Kidney tubule cell (primary cell): Measurements from ENCODE around the gene CAMK2A.

Source experiments
- DNase-seq: peaks from one replicate; pipeline ENCODE4 v3.0.0-alpha.2; 2018; ENCODE audit warnings: low spot score

The CAMK2A gene

DNA sequence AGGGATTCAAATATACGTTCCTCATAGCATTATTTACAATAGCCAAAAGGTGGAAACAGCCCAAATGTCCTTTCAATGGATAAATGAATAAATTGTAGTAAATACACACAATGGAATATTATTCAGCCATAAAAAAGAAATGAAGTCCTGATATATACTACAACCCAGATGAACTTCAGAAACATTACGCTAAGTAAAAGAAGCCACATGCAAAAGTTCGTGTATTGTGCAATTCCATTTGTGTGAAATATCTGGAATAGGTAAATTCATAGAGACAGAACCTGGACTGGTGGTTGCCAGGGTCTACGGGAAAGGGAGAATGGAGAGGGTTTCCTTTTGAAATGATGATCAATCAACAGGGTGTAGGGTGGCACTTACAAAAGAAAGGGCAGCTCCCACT, 25.7 kb upstream of the CAMK2A start:
- no peak for DNase-seq

DNA sequence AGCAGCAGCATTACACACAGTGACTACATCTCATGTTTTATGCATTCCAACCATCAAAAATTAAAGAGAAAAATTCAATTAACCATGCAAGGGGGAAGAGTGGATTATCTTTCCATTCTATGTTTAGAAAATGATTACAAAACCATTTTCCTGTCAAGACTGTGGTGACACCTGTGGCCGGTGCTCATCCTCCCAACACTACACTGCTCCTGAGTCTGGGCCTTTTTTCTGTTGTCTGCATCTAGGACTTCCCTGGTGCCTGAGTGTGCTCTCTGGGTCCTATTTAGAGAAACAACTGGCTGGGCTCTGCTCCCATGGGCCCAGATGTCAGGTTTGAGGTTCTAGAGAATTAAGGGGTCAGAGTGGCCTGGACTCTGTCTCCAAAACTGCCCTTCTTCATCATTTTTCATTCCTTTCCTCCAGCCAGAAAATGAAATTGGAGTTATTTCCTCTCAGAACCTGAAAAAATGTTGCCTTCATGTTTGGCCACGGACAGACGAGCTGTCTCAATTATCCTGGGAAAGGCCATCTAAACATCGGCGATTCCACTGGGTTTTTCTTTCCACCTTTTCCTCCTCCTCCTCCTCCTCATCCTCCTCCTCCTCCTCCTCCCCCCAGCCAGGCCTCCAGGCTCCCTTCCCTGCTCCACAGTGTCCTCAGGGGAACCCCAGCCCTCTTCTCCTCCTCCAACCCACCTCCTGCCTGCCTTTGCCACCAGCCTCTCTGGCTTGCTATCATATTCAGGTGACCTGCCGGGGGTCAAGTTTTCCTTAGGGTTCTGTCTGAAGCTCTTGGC, 24.5 kb upstream of the CAMK2A start:
- DNase-seq = peak; percentile 33

DNA sequence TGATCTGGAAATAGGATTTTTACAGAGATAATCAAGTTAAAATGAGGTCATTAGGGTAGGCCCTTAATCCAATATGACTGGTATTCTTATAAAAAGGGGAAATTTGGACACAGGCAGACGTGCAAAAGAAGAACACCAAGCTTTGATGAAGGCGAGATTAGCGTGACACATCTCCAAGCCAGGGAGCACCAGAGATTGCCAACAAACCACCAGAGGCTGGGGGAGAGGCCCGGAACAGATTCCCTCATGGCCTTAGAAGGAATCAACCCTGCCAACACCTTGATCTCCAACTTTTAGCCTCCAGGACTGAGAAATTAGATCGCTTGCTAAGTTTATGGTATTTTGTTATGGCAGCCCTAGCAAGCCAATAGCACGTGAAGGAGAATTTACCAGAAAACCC, 23.9 kb upstream of the CAMK2A start:
- DNase-seq = no peak

DNA sequence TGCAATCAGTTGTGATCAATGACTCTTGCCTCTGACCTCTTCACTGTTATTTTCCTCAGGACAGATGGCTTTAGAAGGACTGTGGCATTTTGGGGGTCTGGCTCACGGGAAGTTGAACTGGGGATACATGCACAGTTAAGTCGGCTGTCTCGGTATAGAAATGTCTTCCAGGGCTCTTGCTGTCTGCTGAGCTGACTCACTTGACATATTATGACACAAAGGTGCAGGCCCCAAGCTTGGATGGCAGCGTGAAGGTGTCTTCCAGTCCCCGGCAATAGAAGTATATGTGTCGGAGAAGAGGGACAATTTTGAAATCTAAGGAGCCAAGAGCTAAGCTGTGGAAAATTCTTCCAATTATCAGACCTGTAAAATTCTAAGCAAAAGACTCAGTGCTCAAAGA, 22.9 kb upstream of the CAMK2A start:
- no peak for DNase-seq

DNA sequence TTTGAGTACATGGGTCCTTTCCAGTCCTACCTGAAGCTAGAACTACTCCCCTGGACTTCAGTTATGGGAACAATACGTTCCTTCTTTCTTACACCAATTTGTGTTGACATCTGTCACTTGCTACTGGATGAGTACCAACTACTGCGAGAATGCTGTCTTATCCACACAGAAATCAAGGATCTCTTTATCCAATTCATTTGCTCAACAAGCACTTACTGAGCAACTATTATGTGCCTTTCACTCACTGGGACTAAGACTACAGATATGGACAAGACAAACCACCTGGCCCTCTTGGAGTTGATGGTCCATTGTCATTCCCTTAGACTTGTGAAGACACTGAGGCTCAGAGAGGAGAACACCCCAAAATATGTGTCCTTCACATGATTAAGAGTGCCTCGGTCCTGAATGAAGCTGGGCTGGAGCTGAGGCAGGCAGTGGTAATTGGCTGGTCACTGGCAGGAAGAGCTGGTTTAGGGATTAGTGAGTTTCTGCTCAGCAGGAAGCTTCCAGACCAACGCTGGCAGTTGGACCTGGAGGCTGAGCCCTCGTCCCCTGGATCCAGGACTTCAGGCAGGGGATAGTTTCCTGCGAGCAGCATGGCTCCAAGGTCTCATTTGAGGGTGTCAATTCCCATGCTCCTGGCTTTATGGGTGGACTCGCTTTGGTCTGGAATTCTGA, 21.6 kb upstream of the CAMK2A start:
- no peak for DNase-seq

DNA sequence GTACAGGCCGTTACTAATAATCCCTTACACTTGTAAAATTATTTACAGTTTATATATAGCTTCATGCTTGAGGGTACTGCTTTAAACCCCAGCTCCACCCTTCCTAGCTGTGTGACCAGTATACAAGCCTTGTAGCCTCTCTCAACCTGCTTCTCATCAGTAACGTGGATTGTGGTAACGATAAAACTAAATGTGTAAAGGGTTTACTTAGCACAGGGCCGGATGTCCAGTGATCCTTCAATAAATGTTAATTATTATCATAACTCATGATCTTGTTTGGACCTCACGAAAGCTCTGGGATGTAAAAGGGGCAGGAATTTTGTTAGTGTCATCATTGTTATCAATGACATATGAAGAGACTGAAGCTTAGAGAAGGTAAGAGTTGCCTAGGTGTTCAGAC, 20.7 kb upstream of the CAMK2A start:
- DNase-seq = peak; percentile 33

DNA sequence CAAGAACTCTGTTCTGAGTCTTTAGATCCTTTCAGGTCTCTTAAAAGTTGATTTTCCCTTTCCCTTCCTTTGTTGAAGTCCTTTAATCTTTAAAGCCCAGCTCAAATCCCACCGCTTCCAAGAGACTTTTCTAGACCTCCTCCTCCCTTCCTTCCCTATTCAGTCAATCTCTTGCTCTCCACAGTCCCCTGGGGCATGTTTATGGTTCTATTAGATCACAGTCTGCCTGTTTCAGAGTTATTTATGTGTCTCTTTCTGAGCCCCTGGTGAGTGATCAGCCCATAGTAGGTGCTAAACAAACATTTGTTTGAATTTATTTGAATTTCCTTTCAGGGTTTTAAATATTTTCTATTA, 20.3 kb upstream of the CAMK2A start:
- DNase-seq = no peak

DNA sequence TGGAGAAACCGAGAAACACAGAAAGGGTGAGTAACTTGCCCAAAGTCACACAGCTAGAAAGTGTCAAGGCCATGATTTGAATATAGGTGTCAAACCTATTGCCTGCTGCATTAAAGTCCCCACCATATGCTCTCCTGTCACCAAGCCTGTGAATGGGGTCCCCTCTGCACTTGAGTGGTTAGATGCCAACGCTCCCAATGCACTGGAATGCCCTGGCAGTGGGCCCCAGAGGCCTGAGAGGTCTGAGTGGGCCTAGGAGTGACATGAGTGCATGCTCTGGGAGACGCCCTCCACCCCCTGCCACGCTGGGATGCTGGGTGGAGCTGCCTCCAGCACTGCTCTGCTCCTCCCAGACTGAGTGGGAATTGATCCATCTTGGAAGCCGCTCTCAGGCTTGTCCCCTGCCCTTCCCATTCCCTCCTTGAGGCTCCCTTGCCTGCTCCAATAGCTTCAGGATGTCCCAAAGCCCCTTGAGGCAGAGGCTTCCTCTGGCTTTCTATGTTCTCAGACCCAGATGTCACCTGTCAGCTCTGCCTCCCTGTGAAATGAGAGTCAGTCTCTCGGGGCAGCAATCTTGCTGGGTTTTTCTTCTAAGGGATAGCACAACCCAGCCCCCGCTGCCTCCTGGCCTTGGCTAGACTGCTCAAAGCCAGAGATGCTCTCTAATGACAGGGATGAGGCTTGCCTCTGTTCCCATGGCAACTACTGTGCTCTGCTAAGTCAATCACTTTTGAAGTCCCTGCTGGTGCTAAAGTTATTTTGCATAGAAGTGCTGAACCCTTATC, 19.7 kb upstream of the CAMK2A start:
- DNase-seq = no peak

DNA sequence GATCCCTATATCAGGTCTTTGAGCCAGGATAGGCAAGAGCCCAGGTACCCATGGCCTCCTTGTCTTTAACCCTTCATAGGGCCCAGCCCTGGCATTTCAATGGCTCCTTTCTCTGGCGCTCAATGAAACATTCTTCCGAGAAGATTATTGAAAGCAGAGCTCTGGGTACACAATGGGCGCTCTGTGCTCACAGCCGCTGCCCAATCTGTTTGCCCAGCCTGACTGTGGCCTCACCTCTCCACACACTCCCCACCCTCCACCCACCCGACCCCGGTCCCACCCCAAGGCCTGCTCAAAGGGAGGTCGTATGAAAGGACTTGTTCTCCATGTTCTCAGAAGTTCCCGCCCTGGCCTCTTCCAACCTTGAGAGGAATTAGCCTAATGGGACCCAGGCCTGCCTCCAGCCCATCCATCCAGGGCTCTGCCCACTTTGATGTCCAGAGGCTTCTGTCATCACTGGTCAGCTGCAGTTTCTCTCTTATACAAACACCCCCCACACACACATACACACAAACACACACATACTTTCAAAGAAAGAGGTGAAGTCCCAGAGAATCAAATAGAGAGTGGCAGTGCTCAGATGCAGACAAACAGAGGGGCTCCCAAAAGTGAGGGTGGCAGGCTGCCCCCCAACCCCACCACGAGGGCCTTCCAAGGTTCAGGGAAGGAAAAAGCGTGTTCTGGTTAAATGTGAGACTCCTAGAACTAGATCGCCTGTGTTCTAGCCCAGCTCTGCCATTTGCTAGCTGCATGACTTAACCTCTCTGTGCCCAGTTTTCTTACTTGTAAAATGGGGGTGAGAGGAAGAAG, 18.2 kb upstream of the CAMK2A start:
- no peak for DNase-seq

DNA sequence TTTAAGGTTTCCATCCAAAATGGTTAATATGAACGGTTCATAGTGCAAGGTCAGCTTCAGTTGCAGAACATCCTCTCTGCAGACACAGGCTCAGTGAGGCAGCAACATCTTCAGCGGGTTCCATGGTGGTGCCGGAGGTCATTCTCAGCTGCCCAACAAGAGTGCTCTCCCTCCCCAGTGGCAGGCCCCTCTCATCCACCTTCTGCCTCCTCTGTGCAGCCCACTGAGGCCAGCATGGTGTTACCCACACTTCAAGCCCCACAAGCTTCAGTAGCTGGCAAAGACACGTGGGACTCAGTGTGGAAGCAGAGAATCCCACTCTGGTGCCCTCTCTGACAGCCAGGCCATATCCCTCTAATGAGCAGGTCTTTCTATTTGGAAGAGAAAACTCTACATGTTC, 17.2 kb upstream of the CAMK2A start:
- no peak for DNase-seq

DNA sequence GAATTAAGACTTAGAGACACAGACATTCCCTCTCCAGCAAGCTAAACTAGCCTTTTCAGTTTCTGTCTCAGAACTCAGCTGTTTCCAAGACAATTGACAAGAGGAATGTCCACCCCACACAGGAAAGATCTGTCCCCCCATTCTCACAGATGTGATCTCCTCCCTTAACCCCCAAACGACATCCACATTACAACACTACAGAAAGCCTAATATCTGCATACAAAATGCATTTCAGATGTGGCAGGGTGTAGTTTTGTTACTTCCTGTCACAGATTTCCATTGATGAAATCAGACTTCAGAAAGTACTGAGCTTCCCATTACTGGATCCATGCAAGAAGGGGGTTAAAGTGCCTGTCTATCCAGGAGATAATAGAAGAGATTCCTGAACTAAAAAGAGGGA, 16.0 kb upstream of the CAMK2A start:
- DNase-seq = no peak

DNA sequence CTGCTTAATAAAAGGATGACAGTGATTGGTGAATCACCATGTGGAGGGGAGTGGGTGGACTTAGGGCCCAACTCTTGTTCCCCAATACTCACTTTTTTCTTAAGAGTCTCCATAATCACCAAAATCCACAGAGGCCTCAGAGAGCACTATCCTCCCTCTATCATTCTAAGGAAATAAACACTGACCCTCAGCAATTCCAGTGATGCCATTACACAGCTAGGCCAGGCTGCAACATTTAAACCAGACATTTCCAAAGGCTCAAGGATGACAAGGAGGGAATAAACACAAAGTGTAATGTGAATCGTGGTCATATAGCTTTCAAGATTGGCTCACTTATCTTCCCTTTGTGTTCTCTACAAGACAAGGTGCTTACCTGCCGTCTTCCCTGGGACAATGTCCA, 15.5 kb upstream of the CAMK2A start:
- DNase-seq = no peak

DNA sequence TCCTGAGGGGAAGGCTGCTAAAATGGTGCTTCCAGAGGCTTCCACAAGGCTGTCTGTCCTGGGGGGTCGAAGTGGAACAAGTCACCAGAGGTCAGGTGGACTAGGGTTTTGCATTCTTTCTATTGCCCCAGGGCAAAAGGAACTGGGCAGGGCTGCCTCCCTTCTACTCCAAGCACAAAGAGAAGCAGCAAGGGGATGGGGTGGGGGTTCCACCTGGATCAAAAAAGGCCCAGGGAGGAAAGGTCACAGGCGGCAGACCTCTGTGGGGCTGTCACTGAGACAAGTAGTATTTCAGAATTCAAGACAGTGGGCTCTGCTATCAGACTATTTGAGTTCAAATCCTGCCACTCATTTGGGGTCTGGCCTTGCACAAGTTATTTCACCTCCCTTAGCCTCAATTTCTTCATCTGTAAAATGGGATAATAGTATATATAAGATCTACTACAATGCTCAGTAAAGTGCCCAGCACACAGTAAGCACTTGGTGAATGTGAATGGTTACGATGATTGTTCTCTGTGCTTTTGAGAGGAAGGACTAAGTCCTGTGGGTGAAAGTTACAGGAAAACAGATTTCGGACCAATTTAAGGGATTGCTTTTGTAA, 15.0 kb upstream of the CAMK2A start:
- no peak for DNase-seq

DNA sequence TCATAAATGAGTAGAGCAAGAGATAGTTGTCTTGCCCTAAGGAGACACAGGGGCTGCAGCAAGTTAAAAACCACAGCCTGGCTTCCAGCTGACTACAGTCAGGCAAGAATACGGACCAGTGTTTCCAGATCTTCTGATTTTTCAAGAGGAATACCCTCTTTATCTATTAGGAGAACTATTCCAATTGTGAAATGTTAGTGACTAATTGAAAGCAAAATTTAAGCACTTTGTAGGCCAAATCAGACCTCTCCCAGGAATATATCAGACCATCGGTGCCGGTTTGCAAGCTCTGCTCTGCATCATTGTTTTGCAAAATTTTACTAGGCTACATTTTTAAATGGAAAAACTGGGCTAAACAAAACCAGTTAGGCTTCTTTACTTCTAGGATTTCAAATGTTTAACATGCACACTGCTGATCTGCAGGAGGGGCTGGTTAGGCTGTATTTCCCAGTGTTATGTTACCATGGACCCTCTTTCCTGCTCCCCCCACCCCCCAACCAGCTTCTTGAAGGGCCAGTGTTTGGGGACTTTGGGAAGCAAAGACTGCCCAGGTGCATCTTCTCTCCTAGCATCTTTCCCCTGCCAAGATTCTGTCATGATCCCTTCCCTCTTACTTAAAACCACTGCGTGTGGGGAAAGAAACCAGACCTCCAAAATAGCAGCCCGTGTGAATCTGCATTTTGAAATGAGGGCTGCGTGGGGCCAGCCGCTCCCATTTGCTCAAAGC, 14.2 kb upstream of the CAMK2A start:
- no peak for DNase-seq

DNA sequence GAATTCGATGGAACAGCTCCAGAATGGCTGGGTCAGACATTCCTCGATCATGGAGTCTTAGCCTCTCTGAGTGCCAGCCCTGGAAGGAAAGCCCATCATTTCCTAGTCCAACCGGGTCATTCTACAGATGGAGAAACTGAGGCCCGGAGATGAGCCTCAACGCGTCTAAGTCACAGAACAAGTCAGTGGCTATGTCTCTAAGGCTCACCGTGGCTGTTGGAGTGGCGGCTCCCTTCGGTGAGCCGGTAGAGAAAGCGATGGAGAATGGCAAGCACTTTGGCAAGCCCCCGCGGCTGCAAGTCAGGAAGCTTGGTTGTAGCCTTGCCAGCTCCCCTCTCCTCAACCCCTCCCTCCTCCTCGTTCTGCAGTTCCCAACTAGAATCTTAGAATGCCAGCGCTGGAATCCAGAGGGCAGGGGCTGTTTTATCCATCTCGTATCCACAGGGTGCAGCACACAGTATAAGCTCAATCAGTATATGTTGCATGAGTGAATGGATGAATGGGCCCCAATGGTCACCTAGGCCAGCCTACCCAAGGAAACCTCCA, 13.6 kb upstream of the CAMK2A start:
- no peak for DNase-seq

DNA sequence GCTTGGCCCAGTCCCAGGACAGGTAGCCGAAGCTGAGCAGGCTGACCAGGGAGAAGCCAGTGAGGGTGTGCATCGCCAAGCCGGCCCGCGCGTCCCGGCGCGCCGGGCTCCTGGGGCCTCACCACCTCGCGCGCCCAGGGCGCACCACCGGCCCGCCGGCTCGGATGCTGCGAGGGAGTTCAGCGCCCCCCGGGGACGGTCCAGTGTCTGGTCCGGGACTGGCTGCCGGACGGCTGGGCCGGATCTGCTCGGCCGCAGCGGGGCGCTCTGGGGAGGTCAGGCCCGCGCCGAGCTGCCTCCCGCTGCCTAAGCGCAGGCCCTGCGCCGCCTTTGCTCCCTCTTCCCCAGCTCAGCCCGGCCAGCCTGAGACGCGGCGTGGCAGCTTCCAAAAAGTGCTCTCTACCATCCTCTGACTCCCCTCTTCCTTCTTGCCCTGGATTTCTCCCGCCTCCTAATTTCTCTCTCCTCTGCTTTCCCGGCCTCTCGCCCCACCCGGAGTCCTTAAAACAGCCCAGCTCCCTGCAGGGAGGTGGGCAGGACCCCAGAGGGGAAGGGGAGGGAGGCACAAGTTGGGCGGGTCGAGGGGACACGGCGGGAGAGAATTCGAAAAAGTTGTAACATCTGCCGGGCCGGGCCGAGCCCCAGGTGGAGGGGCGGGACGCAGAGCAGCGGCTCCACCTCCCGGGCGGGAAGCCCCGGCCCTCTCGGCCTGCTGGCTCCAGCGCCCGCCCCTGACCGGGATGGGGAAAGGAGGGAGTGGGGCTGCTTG, 12.9 kb upstream of the CAMK2A start, which contains the start of gene ARSI:
Gene ARSI, minus strand, starts transcription at position 605 of the 769 bp plus-strand sequence. Its CDS starts 532 bp downstream, at position 73.
- peak; percentile 65 for DNase-seq

DNA sequence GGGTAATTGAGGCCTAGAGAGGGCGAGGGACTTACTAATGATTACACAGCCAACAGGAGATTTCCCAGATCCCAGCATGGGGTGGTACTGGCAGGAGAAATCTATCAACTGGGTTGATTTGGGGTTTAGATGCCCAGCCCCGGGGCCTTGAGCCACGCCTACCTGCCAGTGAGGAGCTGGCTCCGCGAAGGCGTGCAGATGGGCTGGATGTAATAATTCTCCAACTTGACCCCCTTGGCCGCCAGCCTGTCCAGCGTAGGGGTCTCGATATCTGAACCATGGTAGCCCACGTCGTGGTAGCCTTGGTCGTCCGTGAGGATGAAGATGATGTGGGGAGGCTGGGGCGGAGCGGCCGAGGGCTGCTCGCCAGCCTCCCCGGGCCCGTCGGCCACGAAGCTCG, 12.3 kb upstream of the CAMK2A start:
- no peak for DNase-seq

DNA sequence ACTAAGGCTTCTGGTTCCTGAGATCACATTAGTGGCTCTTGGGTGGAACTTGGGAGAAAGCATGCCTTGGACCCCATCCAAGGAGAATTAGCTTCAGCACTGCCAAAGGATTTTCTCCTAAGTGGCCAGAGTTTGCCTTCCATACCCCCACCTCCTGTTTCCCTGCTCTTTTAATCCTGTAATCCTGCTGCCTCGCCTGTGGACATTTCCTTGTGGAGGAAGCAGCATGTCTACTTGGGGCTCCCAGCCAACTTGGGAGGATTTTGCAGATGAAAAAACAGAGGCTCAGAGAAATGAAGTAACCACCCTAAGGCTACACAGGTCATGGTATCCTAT, 11.6 kb upstream of the CAMK2A start:
- DNase-seq = no peak

DNA sequence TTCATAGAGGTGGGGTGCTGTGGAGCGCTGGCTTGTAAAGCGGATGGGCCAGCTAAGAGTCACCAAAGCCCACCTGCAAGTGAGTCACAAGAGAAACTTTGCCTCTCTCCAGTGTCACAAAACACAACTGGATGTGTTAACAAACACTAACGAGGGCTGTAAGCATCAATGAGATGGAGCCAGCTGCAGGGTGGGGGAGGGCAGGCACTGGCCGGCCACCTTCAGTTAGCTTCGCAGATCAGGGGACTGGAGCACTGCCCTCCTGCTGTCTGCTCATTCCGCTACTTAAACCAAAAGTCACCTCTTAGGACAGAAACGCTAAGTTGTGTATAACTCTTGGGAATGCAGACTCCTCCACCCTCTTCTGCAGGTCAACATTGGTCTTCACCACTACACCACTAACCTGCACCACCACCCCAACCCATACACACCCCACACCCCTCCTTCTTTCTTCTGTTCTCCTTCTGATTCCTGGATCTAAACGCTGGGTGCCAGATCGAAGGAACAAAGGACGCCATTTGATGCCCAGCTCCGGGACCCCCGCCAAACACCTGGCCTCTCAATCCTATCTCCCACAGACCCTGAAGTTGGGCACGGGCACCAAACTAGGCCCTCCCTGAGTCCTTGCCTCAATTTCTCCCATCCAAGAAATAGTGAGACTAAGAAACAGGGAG, 11.1 kb upstream of the CAMK2A start:
- DNase-seq = no peak
